Measurements from ENCODE around the gene SMIM3. TPM values are rescaled to one million over a fixed set of nuclear protein-coding genes. Genes with fewer than 3 reads are reported as not detected.

Gene SMIM3
- total and polyA plus RNA-seq, 2 experiments from 2014 or later: 44.2 to 47.7 TPM

DNA sequence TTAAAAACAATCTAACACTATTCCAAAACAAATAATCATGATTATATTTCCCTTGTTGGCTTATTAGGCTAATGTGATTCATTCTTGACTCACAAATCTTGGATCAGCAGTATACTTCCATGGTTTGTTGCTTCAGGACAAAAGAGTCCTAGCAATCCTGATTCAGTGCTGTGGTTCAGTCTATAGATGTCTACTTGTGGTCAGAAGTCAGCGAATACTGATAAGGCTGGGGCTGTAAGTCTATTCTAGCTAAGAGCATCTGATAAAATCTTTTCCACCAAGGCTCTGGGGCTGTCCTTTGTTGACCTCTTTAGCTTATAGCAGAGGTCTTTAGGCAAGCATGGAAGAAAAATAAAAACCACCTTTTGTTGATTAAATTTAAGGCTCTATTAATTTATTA is 4.4 kb upstream of the SMIM3 start:
- TF ChIP-seq, protein P1, sequence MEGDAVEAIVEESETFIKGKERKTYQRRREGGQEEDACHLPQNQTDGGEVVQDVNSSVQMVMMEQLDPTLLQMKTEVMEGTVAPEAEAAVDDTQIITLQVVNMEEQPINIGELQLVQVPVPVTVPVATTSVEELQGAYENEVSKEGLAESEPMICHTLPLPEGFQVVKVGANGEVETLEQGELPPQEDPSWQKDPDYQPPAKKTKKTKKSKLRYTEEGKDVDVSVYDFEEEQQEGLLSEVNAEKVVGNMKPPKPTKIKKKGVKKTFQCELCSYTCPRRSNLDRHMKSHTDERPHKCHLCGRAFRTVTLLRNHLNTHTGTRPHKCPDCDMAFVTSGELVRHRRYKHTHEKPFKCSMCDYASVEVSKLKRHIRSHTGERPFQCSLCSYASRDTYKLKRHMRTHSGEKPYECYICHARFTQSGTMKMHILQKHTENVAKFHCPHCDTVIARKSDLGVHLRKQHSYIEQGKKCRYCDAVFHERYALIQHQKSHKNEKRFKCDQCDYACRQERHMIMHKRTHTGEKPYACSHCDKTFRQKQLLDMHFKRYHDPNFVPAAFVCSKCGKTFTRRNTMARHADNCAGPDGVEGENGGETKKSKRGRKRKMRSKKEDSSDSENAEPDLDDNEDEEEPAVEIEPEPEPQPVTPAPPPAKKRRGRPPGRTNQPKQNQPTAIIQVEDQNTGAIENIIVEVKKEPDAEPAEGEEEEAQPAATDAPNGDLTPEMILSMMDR (IDR thresholded peaks at IDR 0.05; ENCODE audit: poor library complexity): no peak
- TF ChIP-seq EZH2 (IDR thresholded peaks at IDR 0.05; ENCODE audit: borderline replicate concordance) (no peak), EZH2phosphoT487 (IDR thresholded peaks at IDR 0.05; ENCODE audit: low read depth, severe bottlenecking, unreplicated experiment) (no peak)
- WGBS (ENCODE audit: low lambda C conversion rate, missing lambda C conversion rate): 45% methylated on average over 1 of the region's 1 CpG
- H3K4me3 ChIP-seq: no peak overlapping the region
- H3K4me1 ChIP-seq (ENCODE audit: insufficient read depth): peaks cover 4% of the 10 kb centered on the region
- no peak for DNase-seq (ENCODE audit: low spot score)
- H3K4me2 ChIP-seq: no peak overlapping the region
- H3K9me2 ChIP-seq (replicated peaks; ENCODE audit: insufficient read depth): no peaks in the 10 kb centered on the region
- H3K36me3 ChIP-seq (replicated peaks; ENCODE audit: insufficient read depth, low read depth): no peaks in the 10 kb centered on the region
- H4K20me1 ChIP-seq (ENCODE audit: insufficient read depth, poor library complexity, severe bottlenecking): no peaks in the 10 kb centered on the region
- no peak overlapping the region for H3K27ac ChIP-seq
- H3K79me2 ChIP-seq: peaks cover 6% of the 10 kb centered on the region
- H2AFZ ChIP-seq: no peak overlapping the region
- H3K9me3 ChIP-seq (ENCODE audit: low read depth): no peaks in the 10 kb centered on the region
- no peaks in the 10 kb centered on the region for H3K27me3 ChIP-seq

DNA sequence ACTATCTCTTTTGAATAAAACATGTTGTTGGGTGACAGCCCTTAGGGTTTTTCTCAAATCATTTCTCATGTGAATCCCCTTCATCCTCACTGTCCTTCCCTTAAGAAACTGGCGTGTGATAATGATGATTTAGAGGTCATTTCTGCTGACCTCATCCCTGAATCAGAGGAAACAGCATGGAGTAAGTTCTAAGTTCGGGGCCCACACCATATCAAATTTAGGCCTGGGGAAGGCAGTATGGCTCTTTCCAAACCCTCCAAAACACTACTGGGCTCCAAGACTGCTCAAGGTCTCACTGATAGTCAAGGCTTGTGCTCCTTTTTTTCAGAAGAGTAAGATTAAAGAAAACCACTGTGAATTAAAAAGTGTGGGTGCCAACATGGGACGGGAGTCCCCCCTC is 872 bp upstream of the SMIM3 start:
- no peak for DNase-seq (ENCODE audit: low spot score)
- no peaks in the 10 kb centered on the region for H3K9me3 ChIP-seq (ENCODE audit: low read depth)
- WGBS (ENCODE audit: low lambda C conversion rate, missing lambda C conversion rate): 48% methylated on average over 3 of the region's 3 CpGs
- H3K79me2 ChIP-seq: peaks cover 34% of the 10 kb centered on the region
- H3K36me3 ChIP-seq (replicated peaks; ENCODE audit: insufficient read depth, low read depth): no peaks in the 10 kb centered on the region
- H3K27me3 ChIP-seq: no peaks in the 10 kb centered on the region
- peak overlapping the region; percentile 83 for H3K27ac ChIP-seq
- no peaks in the 10 kb centered on the region for H4K20me1 ChIP-seq (ENCODE audit: insufficient read depth, poor library complexity, severe bottlenecking)
- peaks cover 28% of the 10 kb centered on the region for H3K4me1 ChIP-seq (ENCODE audit: insufficient read depth)
- no peak overlapping the region for H3K4me3 ChIP-seq
- H3K4me2 ChIP-seq: peak overlapping the region; percentile 77
- H3K9me2 ChIP-seq (replicated peaks; ENCODE audit: insufficient read depth): no peaks in the 10 kb centered on the region
- TF ChIP-seq EZH2phosphoT487 (IDR thresholded peaks at IDR 0.05; ENCODE audit: low read depth, severe bottlenecking, unreplicated experiment) (no peak), EZH2 (IDR thresholded peaks at IDR 0.05; ENCODE audit: borderline replicate concordance) (no peak)
- TF ChIP-seq, protein P1 (IDR thresholded peaks at IDR 0.05; ENCODE audit: poor library complexity): no peak
- H2AFZ ChIP-seq: peak overlapping the region; percentile 51

DNA sequence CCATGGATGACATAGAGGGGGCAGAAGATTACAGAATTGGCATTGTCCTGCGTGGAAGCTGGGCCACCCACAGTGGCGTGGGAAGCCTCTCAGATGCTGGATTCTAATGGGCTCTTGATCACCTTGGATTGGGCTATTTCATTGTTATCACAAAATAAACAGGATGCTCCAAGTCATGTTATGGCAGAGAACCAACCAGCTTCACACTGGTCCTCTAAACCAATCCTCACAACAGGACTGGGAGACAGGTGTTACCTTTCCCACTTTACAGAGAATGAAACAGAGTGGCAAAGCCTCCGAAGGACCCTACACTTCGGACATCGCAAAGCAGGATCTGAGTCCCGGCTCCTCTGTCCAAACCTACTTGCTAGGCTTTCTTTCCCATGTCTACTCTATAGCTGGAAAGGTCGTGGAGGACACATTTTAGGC is 455 bp upstream of the SMIM3 start:
- no peaks in the 10 kb centered on the region for H3K9me3 ChIP-seq (ENCODE audit: low read depth)
- no peaks in the 10 kb centered on the region for H3K36me3 ChIP-seq (replicated peaks; ENCODE audit: insufficient read depth, low read depth)
- H2AFZ ChIP-seq: peak overlapping the region; percentile 51
- H3K79me2 ChIP-seq: peaks cover 37% of the 10 kb centered on the region
- H3K4me3 ChIP-seq: peak overlapping the region; percentile 77
- 12% methylated on average over 7 of the region's 7 CpGs for WGBS (ENCODE audit: low lambda C conversion rate, missing lambda C conversion rate)
- TF ChIP-seq EZH2 (IDR thresholded peaks at IDR 0.05; ENCODE audit: borderline replicate concordance) (no peak), EZH2phosphoT487 (IDR thresholded peaks at IDR 0.05; ENCODE audit: low read depth, severe bottlenecking, unreplicated experiment) (no peak)
- H3K4me1 ChIP-seq (ENCODE audit: insufficient read depth): peaks cover 33% of the 10 kb centered on the region
- H3K9me2 ChIP-seq (replicated peaks; ENCODE audit: insufficient read depth): no peaks in the 10 kb centered on the region
- peak overlapping the region; percentile 83 for H3K27ac ChIP-seq
- no peaks in the 10 kb centered on the region for H3K27me3 ChIP-seq
- no peak for DNase-seq (ENCODE audit: low spot score)
- peak overlapping the region; percentile 77 for H3K4me2 ChIP-seq
- no peaks in the 10 kb centered on the region for H4K20me1 ChIP-seq (ENCODE audit: insufficient read depth, poor library complexity, severe bottlenecking)

DNA sequence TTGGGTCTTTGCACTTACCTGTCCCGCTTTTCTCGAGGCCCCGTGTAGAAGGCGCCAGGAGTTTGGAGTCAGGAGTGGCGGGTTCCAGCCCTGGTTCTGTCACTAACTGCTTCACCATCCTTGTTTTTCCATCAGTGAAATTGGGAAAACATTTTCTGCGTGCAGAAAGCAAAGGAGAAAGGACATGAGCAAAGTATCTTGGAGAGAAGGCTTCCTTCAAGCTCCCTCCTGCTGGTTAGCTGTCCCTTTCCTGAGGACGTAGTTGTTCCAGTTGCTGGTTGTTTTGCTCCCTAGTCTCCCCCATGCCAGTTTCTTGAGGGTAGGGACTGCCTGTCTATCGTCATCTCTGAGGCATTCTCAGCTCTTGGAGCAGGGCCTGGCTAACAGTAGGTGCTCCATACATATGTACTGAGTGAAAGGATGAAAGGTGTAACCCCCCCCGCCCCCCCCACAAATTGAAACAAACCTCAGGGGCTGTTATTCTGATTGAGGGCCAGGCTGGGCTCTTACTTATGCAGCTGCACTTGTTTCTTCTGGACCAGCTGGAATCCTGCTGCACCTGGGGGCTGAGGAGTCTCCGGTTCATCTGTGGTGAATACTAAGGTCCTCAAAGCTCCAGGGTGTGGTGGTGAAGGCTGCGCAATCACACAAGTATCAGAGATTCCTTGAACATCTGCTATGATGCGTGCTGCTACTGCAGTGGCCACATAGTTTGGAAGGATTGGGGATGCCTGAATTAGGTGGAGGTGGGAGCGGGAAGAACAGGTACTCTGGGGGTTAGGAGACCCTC is 1.0 kb downstream of the SMIM3 start:
- Histone ChIP-seq H3K79me2 (peaks cover 44% of the 10 kb centered on the region), H3K27ac (peak overlapping the region; percentile 83), H3K9me2 (replicated peaks; ENCODE audit: insufficient read depth) (no peaks in the 10 kb centered on the region), H3K4me1 (ENCODE audit: insufficient read depth) (peaks cover 39% of the 10 kb centered on the region), H2AFZ (no peak overlapping the region), H3K27me3 (no peaks in the 10 kb centered on the region), H3K4me3 (peak overlapping the region; percentile 77), H3K36me3 (replicated peaks; ENCODE audit: insufficient read depth, low read depth) (no peaks in the 10 kb centered on the region), H4K20me1 (ENCODE audit: insufficient read depth, poor library complexity, severe bottlenecking) (no peaks in the 10 kb centered on the region), H3K9me3 (ENCODE audit: low read depth) (no peaks in the 10 kb centered on the region), H3K4me2 (peak overlapping the region; percentile 77)
- 45% methylated on average over 12 of the region's 13 CpGs for WGBS (ENCODE audit: low lambda C conversion rate, missing lambda C conversion rate)
- DNase-seq (ENCODE audit: low spot score): no peak
- TF ChIP-seq EZH2phosphoT487 (IDR thresholded peaks at IDR 0.05; ENCODE audit: low read depth, severe bottlenecking, unreplicated experiment) (no peak), EZH2 (IDR thresholded peaks at IDR 0.05; ENCODE audit: borderline replicate concordance) (no peak)
- TF ChIP-seq, protein P1 (IDR thresholded peaks at IDR 0.05; ENCODE audit: poor library complexity): no peak

All from hepatocyte (in vitro differentiated cells).